Smooth muscle cell (in vitro differentiated cells): ENCODE measurements around the gene DTL. TPM values are rescaled to one million over a fixed set of nuclear protein-coding genes. Genes with fewer than 3 reads are reported as not detected.

Experiments
- DNase-seq: peaks from one replicate; lab custom pipeline; 2025; ENCODE audit not compliant: unreplicated experiment; lab: John Stamatoyannopoulos, UW
- H2AFZ ChIP-seq: fragments of 200-600 bp; sonication (generic); 2 replicates; pipeline ENCODE4 v1.6.0; 2016; ENCODE audit warnings: antibody characterized with exemption, low read depth, mild to moderate bottlenecking
- H3F3A ChIP-seq: fragments of 200-600 bp; sonication (generic); 2 replicates; pipeline ENCODE4 v1.6.0; 2017; ENCODE audit warnings: antibody characterized with exemption, low read depth
- H3K27ac ChIP-seq: fragments of 200-600 bp; sonication (generic); 2 replicates; pipeline ENCODE4 v1.5.1; 2016; ENCODE audit warnings: low read depth, mild to moderate bottlenecking
- H3K27me3 ChIP-seq: fragments of 200-600 bp; sonication (generic); 2 replicates; pipeline ENCODE4 v1.6.1; 2016; ENCODE audit warnings: low read depth, mild to moderate bottlenecking
- H3K36me3 ChIP-seq: fragments of 200-600 bp; sonication (generic); 2 replicates; pipeline ENCODE4 v1.5.1; 2016; ENCODE audit warnings: low read depth
- H3K4me1 ChIP-seq: fragments of 200-600 bp; sonication (generic); 2 replicates; pipeline ENCODE4 v1.5.1; 2016; ENCODE audit warnings: low read depth
- H3K4me2 ChIP-seq: fragments of 200-600 bp; sonication (generic); 2 replicates; pipeline ENCODE4 v1.6.0; 2016; ENCODE audit warnings: mild to moderate bottlenecking
- H3K4me3 ChIP-seq: fragments of 200-600 bp; sonication (generic); 2 replicates; pipeline ENCODE4 v1.5.1; 2016; ENCODE audit warnings: mild to moderate bottlenecking
- H3K79me2 ChIP-seq: fragments of 200-600 bp; sonication (generic); 2 replicates; pipeline ENCODE4 v1.6.0; 2016; ENCODE audit warnings: low read depth, mild to moderate bottlenecking
- H3K9ac ChIP-seq: fragments of 200-600 bp; sonication (generic); 2 replicates; pipeline ENCODE4 v1.6.0; 2016; ENCODE audit warnings: low read depth
- H3K9me3 ChIP-seq: fragments of 200-600 bp; sonication (generic); replicated peaks from 2 replicates; pipeline ENCODE4 v1.5.1; 2016; ENCODE audit warnings: low read depth
- H4K20me1 ChIP-seq: fragments of 200-600 bp; sonication (generic); 2 replicates; pipeline ENCODE4 v1.6.0; 2016; ENCODE audit warnings: low read depth
- WGBS: methylation state at CpG from one replicate; pipeline ENCODE4 v1.1.7; 2016; ENCODE audit warnings: low lambda C conversion rate; 5-methylcytosine and 5-hydroxymethylcytosine counted together
- polyA plus RNA-seq: library from polyadenylated mRNA; unstranded; fragments of >200 nt; fragmentation: Nextera tagmentation; extraction: Ambion mirVana; gene quantifications from 2 replicates; pipeline ENCODE4 v1.2.1, GENCODE V29; 2016
- total RNA-seq: library from RNA; depleted of rRNA; stranded (reverse); fragments of >200 nt; gene quantifications from 2 replicates; pipeline ENCODE4 v1.2.3, GENCODE V29; 2014
- TF ChIP-seq, protein P1 (sequence below): fragments of 200-600 bp; sonication (generic); IDR thresholded peaks from 2 replicates; pipeline ENCODE4 v1.5.1; 2017; ENCODE audit warnings: borderline replicate concordance, mild to moderate bottlenecking, antibody characterized with exemption; ENCODE audit not compliant: insufficient read depth, poor library complexity, severe bottlenecking

Gene DTL
- total and polyA plus RNA-seq, 2 experiments from 2014 or later: 9.7 to 12.7 TPM

DNA sequence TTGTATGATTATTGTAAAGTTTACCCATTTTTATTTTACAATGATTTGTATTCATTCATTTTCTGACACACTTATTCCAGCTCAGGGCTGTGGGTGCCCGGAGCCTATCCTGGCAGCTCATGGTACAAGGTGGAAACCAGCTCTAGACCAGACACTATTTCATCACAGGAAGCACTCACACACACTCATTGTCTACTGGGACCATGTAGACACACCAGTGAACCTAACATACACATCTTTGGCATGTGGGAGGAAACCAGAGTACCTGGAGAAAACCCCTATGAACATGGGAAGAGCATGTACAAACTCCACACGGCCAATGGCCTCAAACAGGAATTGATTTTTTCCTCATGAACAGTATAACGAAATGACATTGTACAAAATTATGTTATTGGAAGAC, 2.4 kb downstream of the DTL start:
- Histone ChIP-seq H3F3A (no peaks in the 10 kb centered on the region), H3K27ac (no peak overlapping the region), H3K36me3 (no peaks in the 10 kb centered on the region), H3K9ac (no peak overlapping the region), H3K4me2 (no peak overlapping the region), H2AFZ (no peak overlapping the region), H3K4me1 (peaks cover 24% of the 10 kb centered on the region), H3K27me3 (no peaks in the 10 kb centered on the region), H3K79me2 (peaks cover 56% of the 10 kb centered on the region), H3K9me3 (no peaks in the 10 kb centered on the region), H4K20me1 (no peaks in the 10 kb centered on the region), H3K4me3 (no peak overlapping the region)
- DNase-seq: no peak
- TF ChIP-seq, protein P1, sequence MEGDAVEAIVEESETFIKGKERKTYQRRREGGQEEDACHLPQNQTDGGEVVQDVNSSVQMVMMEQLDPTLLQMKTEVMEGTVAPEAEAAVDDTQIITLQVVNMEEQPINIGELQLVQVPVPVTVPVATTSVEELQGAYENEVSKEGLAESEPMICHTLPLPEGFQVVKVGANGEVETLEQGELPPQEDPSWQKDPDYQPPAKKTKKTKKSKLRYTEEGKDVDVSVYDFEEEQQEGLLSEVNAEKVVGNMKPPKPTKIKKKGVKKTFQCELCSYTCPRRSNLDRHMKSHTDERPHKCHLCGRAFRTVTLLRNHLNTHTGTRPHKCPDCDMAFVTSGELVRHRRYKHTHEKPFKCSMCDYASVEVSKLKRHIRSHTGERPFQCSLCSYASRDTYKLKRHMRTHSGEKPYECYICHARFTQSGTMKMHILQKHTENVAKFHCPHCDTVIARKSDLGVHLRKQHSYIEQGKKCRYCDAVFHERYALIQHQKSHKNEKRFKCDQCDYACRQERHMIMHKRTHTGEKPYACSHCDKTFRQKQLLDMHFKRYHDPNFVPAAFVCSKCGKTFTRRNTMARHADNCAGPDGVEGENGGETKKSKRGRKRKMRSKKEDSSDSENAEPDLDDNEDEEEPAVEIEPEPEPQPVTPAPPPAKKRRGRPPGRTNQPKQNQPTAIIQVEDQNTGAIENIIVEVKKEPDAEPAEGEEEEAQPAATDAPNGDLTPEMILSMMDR: no peak
- 95% methylated on average over 3 of the region's 3 CpGs for WGBS

DNA sequence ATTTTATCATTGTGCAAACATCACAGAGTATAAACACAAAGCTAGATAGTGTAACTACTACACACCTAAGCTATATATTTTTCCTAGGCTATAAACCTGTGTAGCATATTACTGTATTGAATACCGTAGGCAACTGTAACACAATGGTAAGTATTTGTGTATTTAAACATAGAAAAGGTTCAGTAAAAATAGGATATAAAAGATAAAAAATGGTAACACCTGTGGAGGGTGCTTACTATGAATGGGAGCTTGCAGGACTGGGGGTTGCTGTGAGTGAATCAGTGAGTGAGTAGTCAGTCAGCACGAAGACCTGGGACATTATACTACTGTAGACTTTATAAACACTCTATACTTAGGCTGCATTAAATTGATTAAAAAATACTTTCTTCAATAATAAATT, 4.1 kb downstream of the DTL start:
- Histone ChIP-seq H3F3A (no peaks in the 10 kb centered on the region), H3K4me1 (peaks cover 24% of the 10 kb centered on the region), H3K79me2 (peaks cover 42% of the 10 kb centered on the region), H3K27me3 (no peaks in the 10 kb centered on the region), H3K36me3 (no peaks in the 10 kb centered on the region), H2AFZ (no peak overlapping the region), H3K27ac (no peak overlapping the region), H3K9ac (no peak overlapping the region), H3K9me3 (no peaks in the 10 kb centered on the region), H3K4me2 (no peak overlapping the region), H3K4me3 (no peak overlapping the region), H4K20me1 (no peaks in the 10 kb centered on the region)
- TF ChIP-seq, protein P1: no peak
- DNase-seq: no peak
- 95% methylated on average over 2 of the region's 2 CpGs for WGBS

DNA sequence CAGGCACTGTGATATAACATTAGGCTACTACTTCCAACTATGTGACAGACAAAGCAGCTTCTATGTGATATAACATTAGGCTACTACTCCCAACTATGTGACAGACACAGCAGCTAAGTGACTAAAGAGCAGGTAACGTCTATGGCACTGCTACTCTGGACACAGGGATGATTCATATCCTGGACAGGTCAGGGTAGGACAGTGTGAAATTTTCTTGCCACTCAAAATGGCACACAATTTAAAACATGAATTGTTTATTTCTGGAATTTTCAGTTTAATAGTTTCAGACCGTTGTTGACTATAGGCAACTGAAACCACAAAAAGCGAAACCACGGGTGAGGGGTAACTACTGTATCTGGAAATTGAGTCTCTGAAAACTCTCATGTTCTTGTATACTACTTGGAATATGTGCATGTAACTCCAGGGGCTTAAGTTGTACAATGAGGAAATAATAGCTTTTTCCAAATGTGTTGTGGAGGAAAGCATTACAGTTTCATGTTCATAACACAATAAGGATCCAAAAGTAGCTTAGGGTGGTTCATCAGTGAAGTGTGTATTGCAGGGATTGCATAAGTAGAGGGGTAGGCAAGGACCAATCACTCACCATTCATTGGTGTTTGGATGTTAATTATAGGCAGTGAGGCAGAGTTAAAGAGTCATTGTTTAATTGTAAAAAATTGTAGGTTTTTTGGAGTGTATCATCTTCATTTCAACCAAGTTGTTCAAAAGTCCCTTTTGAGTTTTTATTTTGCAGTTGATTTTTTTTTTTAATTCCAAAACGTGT, 5.3 kb downstream of the DTL start:
- Histone ChIP-seq H2AFZ (no peak overlapping the region), H3K36me3 (no peaks in the 10 kb centered on the region), H4K20me1 (no peaks in the 10 kb centered on the region), H3K4me1 (peaks cover 24% of the 10 kb centered on the region), H3K27ac (no peak overlapping the region), H3K79me2 (peaks cover 42% of the 10 kb centered on the region), H3K4me3 (no peak overlapping the region), H3K9ac (no peak overlapping the region), H3K9me3 (no peaks in the 10 kb centered on the region), H3K4me2 (no peak overlapping the region), H3F3A (no peaks in the 10 kb centered on the region), H3K27me3 (no peaks in the 10 kb centered on the region)
- WGBS: 81% methylated on average over 5 of the region's 5 CpGs
- DNase-seq: no peak
- TF ChIP-seq, protein P1: no peak

DNA sequence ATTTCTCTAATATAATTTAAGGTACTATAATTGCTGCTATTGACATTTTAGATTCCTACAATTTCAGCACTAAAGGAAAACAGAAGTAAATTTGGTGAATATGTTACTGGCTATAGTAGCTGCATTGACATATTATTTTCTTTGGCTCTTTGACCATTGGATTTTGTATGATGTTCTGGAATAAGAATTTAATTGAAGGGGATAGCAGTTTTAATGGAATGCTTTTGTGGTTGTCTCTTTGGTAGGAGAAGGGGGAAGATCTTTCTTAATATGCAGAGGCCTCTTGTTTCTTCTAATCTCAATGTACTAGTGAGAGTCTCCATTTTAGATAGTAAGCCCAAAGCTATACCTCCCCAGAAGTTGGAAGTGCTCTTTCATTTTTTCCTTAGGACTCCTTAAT, 6.9 kb downstream of the DTL start:
- no peak overlapping the region for H3K4me3 ChIP-seq
- no peak overlapping the region for H3K9ac ChIP-seq
- H2AFZ ChIP-seq: no peak overlapping the region
- H3K79me2 ChIP-seq: peaks cover 26% of the 10 kb centered on the region
- no peaks in the 10 kb centered on the region for H3K36me3 ChIP-seq
- no peaks in the 10 kb centered on the region for H3K27me3 ChIP-seq
- no peak overlapping the region for H3K27ac ChIP-seq
- peaks cover 13% of the 10 kb centered on the region for H3K4me1 ChIP-seq
- TF ChIP-seq, protein P1: no peak
- H3K9me3 ChIP-seq: no peaks in the 10 kb centered on the region
- H4K20me1 ChIP-seq: no peaks in the 10 kb centered on the region
- DNase-seq: no peak
- no peak overlapping the region for H3K4me2 ChIP-seq
- H3F3A ChIP-seq: no peaks in the 10 kb centered on the region
